HEK293T (cell line): Measurements from ENCODE around the gene MVB12B.

ENCODE experiments used
- ARNT ChIP-seq: fragments of 450-650 bp; IDR thresholded peaks from 2 replicates; pipeline ENCODE4 v1.6.1; 2017; ENCODE audit warnings: mild to moderate bottlenecking
- FOXA1 ChIP-seq: fragments of 450-650 bp; IDR thresholded peaks from 2 replicates; pipeline ENCODE4 v1.6.1; 2016; ENCODE audit warnings: mild to moderate bottlenecking
- FOXM1 ChIP-seq: fragments of 450-650 bp; IDR thresholded peaks from 2 replicates; pipeline ENCODE4 v1.6.1; 2017; ENCODE audit warnings: mild to moderate bottlenecking, borderline replicate concordance
- HDGF ChIP-seq: fragments of 450-650 bp; IDR thresholded peaks from 2 replicates; pipeline ENCODE4 v1.6.1; 2017; ENCODE audit warnings: antibody characterized with exemption, borderline replicate concordance
- L3MBTL2 ChIP-seq: fragments of 450-650 bp; conservative IDR thresholded peaks from 2 replicates; pipeline ENCODE4 v1.6.1; 2016; ENCODE audit warnings: mild to moderate bottlenecking
- LEF1 ChIP-seq: fragments of 450-650 bp; IDR thresholded peaks from 2 replicates; pipeline ENCODE4 v1.6.1; 2017; ENCODE audit warnings: mild to moderate bottlenecking, borderline replicate concordance
- SP1 ChIP-seq: fragments of 450-650 bp; IDR thresholded peaks from 2 replicates; pipeline ENCODE4 v1.6.1; 2017
- TARDBP ChIP-seq: fragments of 450-650 bp; IDR thresholded peaks from 2 replicates; pipeline ENCODE4 v1.6.1; 2016

GRCh38 chr9:126341426-126341825 lies 14.8 kb downstream of the MVB12B start:
- TF ChIP-seq FOXA1 (no peak), FOXM1 (no peak), HDGF (no peak), TARDBP (no peak), SP1 (no peak), LEF1 (no peak), L3MBTL2 (no peak), ARNT (no peak)
